ENCODE results near the gene EML6. TPM values are rescaled to one million over a fixed set of nuclear protein-coding genes. Genes with fewer than 3 reads are reported as not detected.
"Not testable (repeated sequence)": the region's sequence is repeated elsewhere in the genome, so short reads cannot be mapped to it uniquely, and the experiment has no call there.

The EML6 gene
- total RNA-seq, 1 experiment from 2014 or later: 0.95 TPM

DNA sequence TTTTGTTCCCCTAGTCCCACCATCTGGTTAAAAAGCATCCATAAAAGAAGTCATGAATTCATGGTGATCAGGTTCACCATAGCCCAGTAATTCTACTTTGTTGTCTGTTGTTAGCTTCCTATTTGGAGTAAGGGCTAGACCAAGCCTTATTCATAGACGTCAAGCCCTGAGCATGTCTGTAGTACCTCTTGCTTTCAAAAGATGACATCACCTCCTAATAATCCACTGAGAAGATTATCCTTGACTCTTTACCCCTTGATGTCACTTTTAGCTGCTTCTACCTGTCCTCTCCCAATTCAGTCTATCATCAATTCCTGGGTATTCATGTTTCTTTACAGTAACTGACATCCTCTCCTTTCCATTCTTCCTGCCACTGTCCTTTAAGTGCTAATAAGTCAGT is 90.1 kb downstream of the EML6 start:
- DNase-seq (ENCODE audit: low read depth, low spot score): no peak
- in situ Hi-C loops (cut with HindIII; ENCODE audit: low pct_unique_long_range_greater_than_20kb, low sequenced_read_pairs): no loop called here

DNA sequence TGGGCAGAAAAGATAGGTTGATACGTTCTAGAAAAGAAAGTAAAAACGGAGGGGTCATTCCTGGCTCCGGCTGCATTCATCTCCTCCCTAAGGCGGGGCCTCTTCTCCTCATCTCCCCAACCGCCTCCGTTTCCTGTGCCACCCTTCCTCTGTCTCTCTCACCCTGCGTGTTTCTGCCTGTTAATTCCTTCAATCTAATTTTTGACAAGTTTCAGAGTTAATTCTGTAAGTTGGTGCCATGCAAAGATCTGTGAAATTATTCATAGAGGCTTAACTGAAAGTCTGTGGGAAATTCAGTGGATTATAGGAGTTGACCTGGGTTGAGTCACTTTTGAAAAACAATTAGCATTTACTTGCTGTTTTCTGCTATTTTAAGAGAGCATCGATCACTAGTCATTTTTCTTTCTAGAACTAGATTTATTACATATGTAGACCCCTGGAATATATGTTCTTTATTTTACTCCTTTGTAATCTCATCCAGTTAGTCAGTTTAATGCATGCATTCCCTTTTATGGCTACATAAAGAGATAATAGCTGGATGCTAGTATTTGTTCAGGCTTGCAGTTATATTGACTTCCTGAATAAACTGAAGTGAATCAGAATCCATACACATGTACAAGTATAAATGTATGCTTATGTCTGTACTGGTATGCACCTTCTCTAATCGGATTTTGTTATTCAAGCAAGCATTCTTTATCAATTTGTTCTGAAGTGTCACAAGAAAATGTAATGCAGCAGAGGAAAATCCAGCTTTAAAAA is 91.1 kb downstream of the EML6 start:
- no peak for DNase-seq (ENCODE audit: low read depth, low spot score)
- in situ Hi-C loops (cut with HindIII; ENCODE audit: low pct_unique_long_range_greater_than_20kb, low sequenced_read_pairs): no loop called here

DNA sequence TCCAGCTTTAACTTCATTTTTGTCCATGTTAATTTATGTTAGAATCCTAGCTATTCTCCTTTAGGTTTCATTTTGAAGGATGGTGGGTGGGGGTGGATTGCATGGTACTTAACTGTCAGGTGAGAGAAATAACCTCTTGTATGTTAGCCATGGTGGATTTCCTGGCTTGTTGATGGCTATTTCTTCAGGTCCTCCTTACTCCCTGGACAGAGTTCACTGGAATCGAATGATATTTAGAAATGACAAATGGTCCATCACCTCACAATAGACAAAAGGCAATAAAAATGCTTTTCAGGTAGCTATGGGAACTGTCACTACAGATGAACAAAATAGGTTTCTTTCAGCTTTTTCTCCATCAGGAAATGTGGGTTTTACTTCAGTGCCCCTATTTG is 91.7 kb downstream of the EML6 start:
- in situ Hi-C loops (cut with HindIII; ENCODE audit: low pct_unique_long_range_greater_than_20kb, low sequenced_read_pairs): no loop called here
- DNase-seq (ENCODE audit: low read depth, low spot score): no peak

DNA sequence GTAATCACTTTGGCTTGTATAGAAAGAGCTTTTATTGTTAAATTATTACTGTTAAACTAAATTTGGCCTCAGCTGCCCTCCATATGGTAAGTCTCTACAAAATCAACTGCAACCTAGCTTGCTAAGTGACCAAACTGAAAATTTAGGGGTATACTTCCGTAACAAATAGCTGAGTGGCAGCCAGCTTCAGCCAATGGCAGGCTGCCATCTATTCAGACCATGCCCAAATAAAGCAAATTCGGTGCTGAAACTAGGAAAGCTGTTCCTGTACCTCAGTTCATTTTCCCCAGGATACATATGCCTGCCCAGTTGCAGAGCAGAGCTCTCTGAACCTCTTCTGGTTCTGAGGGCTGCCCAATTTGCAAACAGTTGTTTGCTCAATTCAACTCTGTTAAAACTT is 94.8 kb downstream of the EML6 start:
- in situ Hi-C loops (cut with HindIII; ENCODE audit: low pct_unique_long_range_greater_than_20kb, low sequenced_read_pairs): no loop called here
- DNase-seq (ENCODE audit: low read depth, low spot score): no peak

DNA sequence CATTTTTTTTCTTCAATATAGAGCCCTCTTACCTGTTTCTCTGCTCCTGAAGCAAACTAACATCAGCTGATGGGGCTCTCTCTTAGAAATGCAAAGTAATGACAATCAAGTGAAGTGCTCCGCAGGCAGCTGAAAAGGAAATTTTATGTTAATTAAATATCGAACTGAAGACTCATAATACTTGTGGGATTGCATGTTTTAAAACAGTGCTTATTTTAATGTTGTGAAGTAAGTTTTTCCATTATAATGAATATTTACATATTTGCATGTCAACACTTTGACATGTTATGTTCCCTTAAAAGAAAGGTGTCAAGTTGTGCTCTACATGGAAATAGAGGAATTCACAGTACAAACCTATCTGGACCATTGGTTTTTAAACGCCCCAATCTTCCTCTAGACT is 97.1 kb downstream of the EML6 start:
- no peak for DNase-seq (ENCODE audit: low read depth, low spot score)
- in situ Hi-C loops (cut with HindIII; ENCODE audit: low pct_unique_long_range_greater_than_20kb, low sequenced_read_pairs): no loop called here

DNA sequence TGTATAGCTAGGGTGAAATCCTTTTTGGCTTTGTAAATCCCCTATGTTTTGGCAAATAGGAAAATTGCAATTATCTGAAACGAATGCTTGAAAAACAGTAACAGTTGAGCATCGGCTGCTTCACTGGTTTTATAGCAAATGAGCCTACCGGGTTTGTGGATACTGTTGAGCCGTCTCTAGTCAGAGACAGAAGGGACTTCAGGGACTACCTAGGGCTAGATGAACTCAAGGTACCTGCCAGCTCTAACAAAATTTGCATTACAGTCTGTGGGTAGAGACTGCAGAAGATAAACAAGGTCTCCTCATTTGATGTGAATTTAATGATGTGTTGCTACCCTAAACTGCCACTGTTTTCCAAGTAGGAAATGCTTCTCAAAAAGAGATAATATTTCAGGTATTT is 101.1 kb downstream of the EML6 start:
- DNase-seq (ENCODE audit: low read depth, low spot score): no peak
- in situ Hi-C loops (cut with HindIII; ENCODE audit: low pct_unique_long_range_greater_than_20kb, low sequenced_read_pairs): no loop called here

DNA sequence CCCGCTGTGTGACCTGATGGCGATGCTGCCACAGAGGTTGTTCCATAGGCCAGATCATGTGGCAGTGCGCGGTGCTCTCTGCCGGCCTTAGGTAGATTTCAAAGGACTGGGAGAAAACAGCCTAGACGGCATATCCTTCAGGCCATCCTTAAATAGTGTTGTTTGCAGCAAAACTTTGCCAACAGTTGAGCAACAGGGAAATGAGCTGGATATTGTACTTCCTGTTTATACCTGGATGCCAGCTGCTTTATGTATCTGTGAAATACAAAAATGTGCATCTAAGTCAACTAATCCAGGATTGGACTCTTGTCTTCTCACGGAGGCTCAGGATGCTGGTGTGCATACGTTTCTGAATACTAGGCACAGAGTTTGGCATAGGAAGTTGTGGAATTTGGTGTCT is 107.1 kb downstream of the EML6 start:
- no peak for DNase-seq (ENCODE audit: low read depth, low spot score)
- in situ Hi-C loops (cut with HindIII; ENCODE audit: low pct_unique_long_range_greater_than_20kb, low sequenced_read_pairs): no loop called here

DNA sequence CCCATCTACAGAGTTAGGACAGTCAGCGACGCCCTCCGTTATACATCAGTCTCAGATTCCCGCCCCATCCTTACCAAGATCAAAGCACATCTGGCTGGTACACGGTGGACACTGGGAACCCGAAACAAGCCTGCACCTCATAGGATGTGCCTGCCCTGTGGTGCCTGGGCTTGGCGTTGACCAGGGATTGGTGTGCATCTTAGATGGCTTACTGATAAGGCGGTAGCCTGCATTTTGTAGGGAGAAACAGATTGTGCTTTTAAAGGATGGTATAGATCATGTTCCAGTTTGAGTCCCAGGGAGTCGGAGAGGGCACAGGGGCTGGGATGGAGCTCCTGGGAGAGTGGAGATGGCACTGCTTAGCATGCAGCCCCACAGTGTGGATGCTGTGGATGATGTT is 108.0 kb downstream of the EML6 start:
- DNase-seq (ENCODE audit: low read depth, low spot score): no peak
- in situ Hi-C loops (cut with HindIII; ENCODE audit: low pct_unique_long_range_greater_than_20kb, low sequenced_read_pairs): no loop called here

DNA sequence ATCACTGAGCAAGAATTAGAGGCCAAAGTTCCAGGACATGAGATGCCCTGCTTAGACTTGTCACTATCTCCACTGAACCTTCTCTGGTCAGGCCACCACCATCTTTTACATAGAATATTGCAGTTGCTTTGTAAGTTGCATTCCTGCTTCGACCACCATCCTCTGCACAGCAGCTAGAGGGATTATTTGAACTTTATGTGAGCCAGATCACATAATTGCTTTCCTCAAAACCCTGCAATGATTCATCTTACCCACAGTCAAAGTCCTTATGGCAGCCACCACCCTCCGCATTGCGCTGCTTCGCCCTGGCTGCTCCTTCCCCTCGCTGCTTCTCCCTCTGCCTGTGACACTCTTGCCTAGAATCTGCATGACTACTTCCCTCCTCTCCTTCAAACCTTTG is 111.3 kb downstream of the EML6 start:
- DNase-seq (ENCODE audit: low read depth, low spot score): no peak
- in situ Hi-C loops (cut with HindIII; ENCODE audit: low pct_unique_long_range_greater_than_20kb, low sequenced_read_pairs): no loop called here

DNA sequence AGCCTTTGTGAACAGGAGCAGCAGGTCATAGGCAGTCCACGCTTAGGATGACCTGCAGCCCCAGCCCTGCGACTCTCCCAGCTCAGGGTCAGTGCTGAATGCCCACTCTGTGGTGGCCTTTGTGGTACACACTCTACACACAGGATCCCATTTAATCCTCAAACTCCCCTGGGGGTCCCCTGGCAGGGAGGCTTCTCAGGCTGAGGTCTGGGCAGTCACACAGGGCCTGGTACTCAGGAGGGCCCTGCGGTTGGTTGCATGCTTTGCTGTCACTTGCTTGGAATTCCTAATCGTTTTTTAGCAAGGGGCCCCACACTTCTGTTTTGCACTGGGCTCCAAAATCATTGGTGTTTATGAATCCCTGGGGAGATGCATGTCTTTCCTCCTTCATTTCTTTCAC is 113.0 kb downstream of the EML6 start:
- no peak for DNase-seq (ENCODE audit: low read depth, low spot score)
- in situ Hi-C loops (cut with HindIII; ENCODE audit: low pct_unique_long_range_greater_than_20kb, low sequenced_read_pairs): no loop called here

DNA sequence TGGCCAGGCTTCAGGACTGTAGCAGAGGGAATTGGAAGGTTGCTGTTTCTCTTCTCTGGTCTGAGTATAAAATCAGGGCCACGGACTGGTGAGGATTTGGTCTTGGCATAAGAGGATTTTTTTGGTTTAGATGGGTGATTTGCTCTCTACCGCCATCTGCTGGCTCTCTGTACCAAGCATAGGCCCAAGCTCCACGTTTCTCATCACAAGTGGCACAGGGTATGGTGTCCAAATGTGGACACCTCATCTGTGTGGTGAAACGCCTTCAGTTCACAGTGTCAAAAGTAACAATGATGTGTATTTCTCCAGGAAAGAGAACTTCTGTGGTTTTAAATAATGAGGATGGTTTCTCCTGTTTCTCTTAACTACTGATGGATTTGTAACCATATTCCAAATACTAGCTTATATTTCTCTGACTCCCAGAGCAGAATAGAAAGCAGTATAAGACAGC is 115.1 kb downstream of the EML6 start:
- in situ Hi-C loops (cut with HindIII; ENCODE audit: low pct_unique_long_range_greater_than_20kb, low sequenced_read_pairs): no loop called here
- peak; percentile 88 for DNase-seq (ENCODE audit: low read depth, low spot score)

DNA sequence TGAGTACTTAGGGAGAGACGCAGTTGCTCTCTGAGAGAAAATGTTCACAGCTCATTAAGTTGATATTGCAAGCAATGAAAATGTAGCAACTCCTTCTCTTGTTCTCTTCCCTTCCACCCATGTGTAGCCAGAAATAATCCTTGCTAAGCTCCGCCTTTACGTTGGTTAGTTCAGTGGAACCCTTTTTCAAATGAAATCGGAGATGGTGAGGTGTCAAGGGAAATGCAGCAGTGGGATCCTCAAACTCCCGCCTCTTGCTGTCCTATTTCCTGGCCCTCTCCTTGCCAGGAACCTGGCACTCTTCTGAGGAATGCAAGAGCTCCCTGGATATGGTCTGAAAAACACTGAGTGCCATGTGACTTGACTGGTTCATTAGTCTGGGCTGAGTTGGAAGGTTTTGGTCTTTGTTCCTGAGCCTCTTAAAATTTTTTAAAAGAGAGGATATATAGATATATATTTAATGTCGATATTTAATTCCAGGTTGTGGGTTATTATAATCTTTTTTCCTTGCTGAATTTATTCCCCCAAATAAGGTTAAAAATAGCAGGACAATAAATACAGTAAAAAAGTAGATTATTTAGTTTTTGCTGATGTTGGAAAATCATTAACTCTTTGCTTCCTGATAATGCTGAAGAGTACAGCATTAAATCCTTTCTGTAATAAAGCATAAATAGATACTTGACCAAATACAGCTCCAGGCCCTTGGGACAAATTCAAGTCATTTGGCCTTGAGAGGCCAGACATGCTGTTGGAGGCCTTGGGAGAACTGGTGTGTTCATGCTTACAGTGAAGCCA is 116.2 kb downstream of the EML6 start:
- no peak for DNase-seq (ENCODE audit: low read depth, low spot score)
- in situ Hi-C loops (cut with HindIII; ENCODE audit: low pct_unique_long_range_greater_than_20kb, low sequenced_read_pairs): no loop called here

DNA sequence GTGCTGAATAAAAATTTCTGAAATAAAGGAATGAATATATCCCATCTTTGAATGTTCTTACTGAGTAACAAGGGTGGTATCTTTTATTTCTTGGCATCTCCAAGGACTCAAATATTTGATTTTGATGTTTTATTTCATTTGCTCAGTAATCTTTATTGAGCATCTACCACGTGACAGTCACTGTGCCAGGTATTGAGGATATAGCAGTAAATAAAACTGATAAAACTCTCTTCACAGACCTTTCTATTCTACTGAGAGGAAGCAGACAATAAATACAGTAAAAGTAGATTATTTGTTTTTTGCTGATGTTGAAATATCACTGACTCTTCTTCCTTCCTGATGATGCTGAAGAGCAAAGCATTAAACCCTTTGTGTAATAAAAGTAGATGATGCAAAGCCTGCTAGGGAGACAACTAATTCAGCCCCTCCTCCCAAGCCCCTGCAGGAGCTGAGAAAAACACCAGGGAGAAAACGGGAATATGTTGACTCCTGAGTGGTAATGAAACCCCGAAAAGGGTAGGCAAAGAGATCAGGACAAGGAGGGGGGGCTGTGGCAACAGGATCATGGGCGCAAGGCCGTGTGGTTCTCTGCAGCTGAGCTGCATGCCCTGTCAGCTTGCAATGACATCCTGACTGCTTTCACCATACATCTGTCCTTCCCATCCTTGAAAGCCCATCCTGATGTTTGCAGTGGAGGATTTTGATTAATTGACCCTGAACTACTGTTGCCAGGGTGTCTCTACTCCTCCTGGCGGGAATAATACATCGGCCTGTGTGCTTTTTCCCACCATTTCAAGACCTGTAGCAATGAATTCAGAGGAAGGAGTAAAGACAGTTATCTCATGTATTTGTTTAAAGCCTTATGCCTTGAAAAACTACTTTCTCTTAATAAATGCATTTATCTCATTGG is 117.4 kb downstream of the EML6 start:
- in situ Hi-C loops (cut with HindIII; ENCODE audit: low pct_unique_long_range_greater_than_20kb, low sequenced_read_pairs): no loop called here
- no peak for DNase-seq (ENCODE audit: low read depth, low spot score)

DNA sequence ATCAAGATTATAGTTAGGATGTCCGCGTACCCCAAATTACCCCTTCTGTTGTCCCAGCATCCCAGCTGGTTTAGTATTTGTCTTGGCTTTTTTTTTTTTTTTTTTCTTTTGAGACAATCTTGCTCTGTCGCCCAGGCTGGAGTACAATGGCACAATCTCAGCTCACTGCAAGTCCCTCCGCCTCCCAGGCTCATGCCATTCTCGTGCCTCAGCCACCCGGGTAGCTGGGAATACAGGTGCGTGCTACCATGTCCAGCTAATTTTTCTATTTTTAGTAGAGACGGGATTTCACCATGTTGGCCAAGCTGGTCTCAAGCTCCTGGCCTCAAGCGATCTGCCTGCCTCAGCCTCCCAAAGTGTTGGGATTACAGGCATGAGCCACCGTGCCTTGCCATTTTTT is 118.0 kb downstream of the EML6 start:
- not testable (repeated sequence) for DNase-seq (ENCODE audit: low read depth, low spot score)

DNA sequence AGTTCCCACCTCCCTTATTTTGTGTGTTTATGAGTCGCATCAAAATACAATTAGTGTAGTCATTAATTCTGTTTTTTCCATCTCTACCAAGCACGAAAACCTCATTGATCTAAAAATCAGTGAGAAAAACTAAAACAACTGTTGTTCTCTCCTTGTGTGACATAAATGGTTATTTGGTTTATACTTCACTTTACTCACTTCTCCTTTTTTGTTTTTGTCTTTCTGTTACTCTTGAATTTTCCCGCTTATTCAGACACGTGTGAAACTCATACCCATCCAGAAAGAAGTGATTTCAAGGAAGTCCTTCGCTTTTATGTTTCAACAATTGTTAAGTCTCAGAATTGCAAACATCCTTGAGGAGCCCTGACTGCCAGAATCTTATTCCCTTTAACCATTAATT is 121.6 kb downstream of the EML6 start:
- no peak for DNase-seq (ENCODE audit: low read depth, low spot score)
- in situ Hi-C loops (cut with HindIII; ENCODE audit: low pct_unique_long_range_greater_than_20kb, low sequenced_read_pairs): no loop called here

More for the DNA sequence above, 118.0 kb downstream of the EML6 start:
- in situ Hi-C loops (cut with HindIII; ENCODE audit: low pct_unique_long_range_greater_than_20kb, low sequenced_read_pairs): not testable (repeated sequence)

DNA sequence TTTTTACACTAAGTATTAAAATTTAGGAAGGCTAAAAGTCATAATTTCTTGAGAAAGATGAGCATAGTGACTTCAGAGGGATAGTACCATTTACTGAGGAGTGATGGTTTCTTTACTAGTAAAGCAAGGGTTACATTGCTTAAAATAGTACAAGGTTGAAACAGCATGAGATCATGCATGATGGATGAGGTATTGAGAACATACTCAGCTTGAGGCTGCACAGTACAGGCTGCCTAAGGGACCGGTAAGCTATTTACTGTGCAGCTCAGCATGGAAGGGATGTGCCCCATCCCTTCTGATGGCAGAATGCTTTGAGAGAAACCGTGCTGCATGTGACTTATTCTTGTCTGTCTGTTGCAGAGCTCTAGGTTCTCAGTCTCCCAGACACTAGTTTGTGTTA is 122.1 kb downstream of the EML6 start:
- in situ Hi-C loops (cut with HindIII; ENCODE audit: low pct_unique_long_range_greater_than_20kb, low sequenced_read_pairs): no loop called here
- DNase-seq (ENCODE audit: low read depth, low spot score): no peak

DNA sequence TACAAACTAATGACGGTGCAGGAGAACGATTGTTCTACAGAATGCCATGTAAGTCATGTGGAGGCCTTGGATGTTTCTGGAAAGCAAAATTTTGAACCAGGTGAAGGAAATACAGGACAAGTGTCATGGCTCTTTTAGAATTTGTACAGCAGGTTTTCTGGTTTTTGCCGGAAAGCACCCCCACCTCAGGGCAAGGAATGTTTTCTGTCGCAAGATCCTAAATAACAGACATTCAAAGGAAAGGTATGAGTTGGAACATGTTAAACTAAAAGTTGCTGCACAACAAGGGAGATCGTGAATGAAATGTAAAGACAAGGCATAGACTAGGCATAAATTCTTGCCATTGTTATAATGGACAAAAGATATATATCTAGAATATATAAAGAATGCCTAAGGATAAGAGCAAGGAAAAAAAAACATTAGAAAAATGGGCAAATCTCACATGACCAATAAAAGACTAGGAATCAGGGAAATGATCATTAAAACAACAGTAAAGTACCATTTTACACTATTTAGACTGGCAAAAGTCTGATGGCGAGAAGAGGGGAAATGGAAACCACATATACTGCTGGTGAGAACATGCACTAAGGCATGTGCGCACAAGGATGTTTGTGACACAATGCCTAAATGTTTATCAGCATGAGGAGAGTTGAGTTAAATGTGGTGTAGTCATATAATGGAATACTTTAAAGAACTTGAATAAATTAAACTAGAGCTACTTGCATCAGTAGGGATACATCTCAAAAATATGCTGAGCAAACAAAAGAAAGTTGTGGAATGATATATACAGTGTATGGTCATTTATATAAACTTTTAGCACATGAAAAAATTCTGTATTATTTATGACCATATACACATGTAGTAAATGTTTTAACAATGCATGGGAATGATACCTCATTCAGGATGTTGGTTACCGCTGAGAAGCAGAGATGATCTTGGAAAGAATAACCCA is 127.0 kb downstream of the EML6 start:
- DNase-seq (ENCODE audit: low read depth, low spot score): no peak
- in situ Hi-C loops (cut with HindIII; ENCODE audit: low pct_unique_long_range_greater_than_20kb, low sequenced_read_pairs): no loop called here

Data from SK-MEL-5 (cell line).